OCI-LY3 (cell line): ENCODE measurements around the gene CDH9.

ENCODE experiments used
- H2AFZ ChIP-seq: fragments of 200-600, 300-600 bp; shearing (Covaris generic); 2 replicates; pipeline ENCODE4 v1.6.0; 2014; ENCODE audit warnings: antibody characterized with exemption, low read depth, low read length
- H3K27ac ChIP-seq: fragments of 200-600, 300-600 bp; sonication (generic); 2 replicates; pipeline ENCODE4 v1.5.1; 2014; ENCODE audit warnings: mild to moderate bottlenecking, low read length, moderate library complexity, mixed read lengths
- H3K27me3 ChIP-seq: fragments of 200-600, 300-600 bp; sonication (generic); 2 replicates; pipeline ENCODE4 v1.6.1; 2014; ENCODE audit warnings: low read depth, low read length, mixed read lengths
- H3K36me3 ChIP-seq: fragments of 200-600, 300-600 bp; sonication (generic); replicated peaks from 2 replicates; pipeline ENCODE3; 2014; ENCODE audit warnings: low read depth, low read length, mixed read lengths
- H3K4me1 ChIP-seq: fragments of 300-600, 200-600 bp; sonication (generic); 2 replicates; pipeline ENCODE4 v1.6.1; 2014; ENCODE audit warnings: low read length, mixed read lengths
- H3K4me2 ChIP-seq: fragments of 200-600, 300-600 bp; sonication (generic); 2 replicates; pipeline ENCODE4 v1.6.1; 2014; ENCODE audit warnings: low read length, mixed read lengths
- H3K4me3 ChIP-seq: fragments of 300-600, 200-600 bp; sonication (generic); 2 replicates; pipeline ENCODE4 v1.5.1; 2014; ENCODE audit warnings: antibody characterized with exemption, mild to moderate bottlenecking, low read length, moderate library complexity
- H3K79me2 ChIP-seq: fragments of 300-600, 200-600 bp; shearing (Covaris generic); 2 replicates; pipeline ENCODE4 v1.6.1; 2014; ENCODE audit warnings: mild to moderate bottlenecking, low read length, mixed read lengths
- H3K9ac ChIP-seq: fragments of 300-600, 200-600 bp; shearing (Covaris generic); 2 replicates; pipeline ENCODE4 v1.6.0; 2014; ENCODE audit warnings: mild to moderate bottlenecking, low read length, moderate library complexity
- H3K9me3 ChIP-seq: fragments of 200-600, 300-600 bp; shearing (Covaris generic); 2 replicates; pipeline ENCODE4 v1.6.1; 2014; ENCODE audit warnings: low read length, mixed read lengths; ENCODE audit not compliant: insufficient read depth
- H4K20me1 ChIP-seq: fragments of 200-600, 300-600 bp; sonication (generic); 2 replicates; pipeline ENCODE4 v1.6.1; 2016; ENCODE audit warnings: low read length, mixed read lengths; ENCODE audit not compliant: insufficient read depth
- CTCF ChIP-seq: fragments of 200-600, 300-600 bp; sonication (generic); IDR thresholded peaks from 2 replicates; pipeline ENCODE4 v1.5.1; 2014; ENCODE audit warnings: antibody characterized with exemption, low read length, low read depth
- EZH2phosphoT487 ChIP-seq: fragments of 200-600 bp; shearing (Covaris generic); IDR thresholded peaks from 2 replicates; pipeline ENCODE4 v1.6.1; 2018; ENCODE audit warnings: antibody characterized with exemption, mixed run types, low read depth

The CDH9 gene

GRCh38 chr5:27015758-27016157 lies 22.6 kb downstream of the CDH9 start:
- H4K20me1 ChIP-seq, result no peaks in the 10 kb centered on the region
- H3K4me1 ChIP-seq, result no peaks in the 10 kb centered on the region
- TF ChIP-seq CTCF (no peak), EZH2phosphoT487 (no peak)
- no peak overlapping the region for H3K27ac ChIP-seq
- no peak overlapping the region for H3K4me3 ChIP-seq
- no peaks in the 10 kb centered on the region for H3K27me3 ChIP-seq
- no peaks in the 10 kb centered on the region for H3K36me3 ChIP-seq
- H3K79me2 ChIP-seq, result no peaks in the 10 kb centered on the region
- H3K4me2 ChIP-seq, result no peak overlapping the region
- H2AFZ ChIP-seq, result no peak overlapping the region
- H3K9ac ChIP-seq, result no peak overlapping the region
- H3K9me3 ChIP-seq, result no peaks in the 10 kb centered on the region

GRCh38 chr5:27011274-27011673 lies 27.1 kb downstream of the CDH9 start:
- H3K27ac ChIP-seq, result no peak overlapping the region
- no peak overlapping the region for H3K4me3 ChIP-seq
- no peak overlapping the region for H3K9ac ChIP-seq
- H3K27me3 ChIP-seq, result no peaks in the 10 kb centered on the region
- no peaks in the 10 kb centered on the region for H4K20me1 ChIP-seq
- no peak overlapping the region for H3K4me2 ChIP-seq
- TF ChIP-seq EZH2phosphoT487, result no peak
- no peak for TF ChIP-seq CTCF
- no peak overlapping the region for H2AFZ ChIP-seq
- no peaks in the 10 kb centered on the region for H3K79me2 ChIP-seq
- H3K9me3 ChIP-seq, result no peaks in the 10 kb centered on the region
- H3K4me1 ChIP-seq, result no peaks in the 10 kb centered on the region
- no peaks in the 10 kb centered on the region for H3K36me3 ChIP-seq

- no peak overlapping the region for H3K9ac ChIP-seq
- H3K4me2 ChIP-seq, result no peak overlapping the region
- no peak overlapping the region for H3K4me3 ChIP-seq
- TF ChIP-seq EZH2phosphoT487 (no peak), CTCF (no peak)
- no peak overlapping the region for H2AFZ ChIP-seq
- H4K20me1 ChIP-seq, result no peaks in the 10 kb centered on the region
- H3K27me3 ChIP-seq, result no peaks in the 10 kb centered on the region
- H3K79me2 ChIP-seq, result no peaks in the 10 kb centered on the region
- no peaks in the 10 kb centered on the region for H3K9me3 ChIP-seq
- no peak overlapping the region for H3K27ac ChIP-seq
- H3K4me1 ChIP-seq, result no peaks in the 10 kb centered on the region
- no peaks in the 10 kb centered on the region for H3K36me3 ChIP-seq
Measured at GRCh38 chr5:27010646-27011045, 27.7 kb downstream of the CDH9 start.

GRCh38 chr5:27009540-27009915 lies 28.9 kb downstream of the CDH9 start:
- Histone ChIP-seq H3K27me3 (no peaks in the 10 kb centered on the region), H2AFZ (no peak overlapping the region), H3K27ac (no peak overlapping the region)

More at GRCh38 chr5:27009540-27009915, 28.9 kb downstream of the CDH9 start:
- no peaks in the 10 kb centered on the region for H3K4me1 ChIP-seq
- no peak overlapping the region for H3K4me3 ChIP-seq
- no peaks in the 10 kb centered on the region for H3K36me3 ChIP-seq
- H3K9ac ChIP-seq, result no peak overlapping the region
- H3K79me2 ChIP-seq, result no peaks in the 10 kb centered on the region
- TF ChIP-seq CTCF (no peak), EZH2phosphoT487 (no peak)
- H3K9me3 ChIP-seq, result no peaks in the 10 kb centered on the region
- no peaks in the 10 kb centered on the region for H4K20me1 ChIP-seq
- H3K4me2 ChIP-seq, result no peak overlapping the region
